Measurements from ENCODE around the gene TMEM254.

The TMEM254 gene

DNA sequence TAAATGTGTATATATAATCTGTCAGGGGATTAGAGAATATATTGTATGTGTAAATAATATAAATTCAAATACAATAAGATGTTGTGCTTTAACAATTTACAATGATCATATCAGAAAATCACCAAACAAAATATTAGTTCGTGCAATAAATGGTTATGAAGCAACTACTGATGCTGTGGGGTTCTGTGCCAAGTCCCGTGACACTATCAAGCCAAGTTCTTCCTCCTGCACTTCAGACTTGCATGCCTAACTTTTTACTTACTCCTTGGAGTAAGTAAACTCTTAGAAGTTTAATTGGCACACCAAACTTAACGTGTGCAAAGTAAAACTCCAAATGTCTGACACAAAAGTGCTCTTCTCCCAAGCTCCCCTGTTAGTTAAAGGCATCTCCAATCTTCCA is 26.5 kb upstream of the TMEM254 start:
- H3K9me3 ChIP-seq (ENCODE audit: control insufficient read depth, insufficient read depth, low read depth, low read length), result no peaks in the 10 kb centered on the region
- POLR2A ChIA-PET, result no interaction called here

DNA sequence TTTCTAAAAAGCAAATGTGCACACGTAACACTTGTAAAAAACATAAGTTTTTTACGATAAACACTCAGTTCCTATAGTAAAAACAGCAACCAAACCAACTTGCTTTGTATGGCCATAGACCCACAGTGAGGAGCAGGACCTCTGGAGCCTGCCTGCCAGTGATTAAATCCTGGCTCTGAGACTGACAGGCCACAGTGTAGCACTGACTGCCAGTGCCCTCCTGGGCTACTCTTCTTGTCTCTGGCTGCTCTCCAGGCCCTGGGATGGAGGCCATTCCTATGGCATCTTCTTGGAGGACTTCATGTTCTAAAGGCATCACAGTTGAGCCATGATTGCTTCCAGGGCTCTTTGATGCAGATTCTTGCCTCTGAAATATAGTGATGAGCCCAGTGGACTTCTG is 22.7 kb upstream of the TMEM254 start:
- no peaks in the 10 kb centered on the region for H3K36me3 ChIP-seq (ENCODE audit: control insufficient read depth in 2 of 2, insufficient read depth in 1 of 2, low read length in 2 of 2)
- H3K4me3 ChIP-seq (ENCODE audit: low read depth, low read length), result no peak overlapping the region
- no peaks in the 10 kb centered on the region for H3K9me3 ChIP-seq (ENCODE audit: control insufficient read depth, insufficient read depth, low read depth, low read length)
- ChIA-PET POLR2A (no interaction called here), CTCF (interaction anchor here (0.5 to 4.8 kb wide), 2 partner anchors 8 to 15 kb away, joined by 3 to 26 read pairs; no protein-coding TSS in a partner anchor)
- H3K27ac ChIP-seq (ENCODE audit: extremely low read depth, low read depth, low read length), result no peak overlapping the region
- TF ChIP-seq HOXD13 (CRISPR knock-in tag; IDR thresholded peaks at IDR 0.05; ENCODE audit: borderline replicate concordance), result no peak
- TF ChIP-seq, protein P1, sequence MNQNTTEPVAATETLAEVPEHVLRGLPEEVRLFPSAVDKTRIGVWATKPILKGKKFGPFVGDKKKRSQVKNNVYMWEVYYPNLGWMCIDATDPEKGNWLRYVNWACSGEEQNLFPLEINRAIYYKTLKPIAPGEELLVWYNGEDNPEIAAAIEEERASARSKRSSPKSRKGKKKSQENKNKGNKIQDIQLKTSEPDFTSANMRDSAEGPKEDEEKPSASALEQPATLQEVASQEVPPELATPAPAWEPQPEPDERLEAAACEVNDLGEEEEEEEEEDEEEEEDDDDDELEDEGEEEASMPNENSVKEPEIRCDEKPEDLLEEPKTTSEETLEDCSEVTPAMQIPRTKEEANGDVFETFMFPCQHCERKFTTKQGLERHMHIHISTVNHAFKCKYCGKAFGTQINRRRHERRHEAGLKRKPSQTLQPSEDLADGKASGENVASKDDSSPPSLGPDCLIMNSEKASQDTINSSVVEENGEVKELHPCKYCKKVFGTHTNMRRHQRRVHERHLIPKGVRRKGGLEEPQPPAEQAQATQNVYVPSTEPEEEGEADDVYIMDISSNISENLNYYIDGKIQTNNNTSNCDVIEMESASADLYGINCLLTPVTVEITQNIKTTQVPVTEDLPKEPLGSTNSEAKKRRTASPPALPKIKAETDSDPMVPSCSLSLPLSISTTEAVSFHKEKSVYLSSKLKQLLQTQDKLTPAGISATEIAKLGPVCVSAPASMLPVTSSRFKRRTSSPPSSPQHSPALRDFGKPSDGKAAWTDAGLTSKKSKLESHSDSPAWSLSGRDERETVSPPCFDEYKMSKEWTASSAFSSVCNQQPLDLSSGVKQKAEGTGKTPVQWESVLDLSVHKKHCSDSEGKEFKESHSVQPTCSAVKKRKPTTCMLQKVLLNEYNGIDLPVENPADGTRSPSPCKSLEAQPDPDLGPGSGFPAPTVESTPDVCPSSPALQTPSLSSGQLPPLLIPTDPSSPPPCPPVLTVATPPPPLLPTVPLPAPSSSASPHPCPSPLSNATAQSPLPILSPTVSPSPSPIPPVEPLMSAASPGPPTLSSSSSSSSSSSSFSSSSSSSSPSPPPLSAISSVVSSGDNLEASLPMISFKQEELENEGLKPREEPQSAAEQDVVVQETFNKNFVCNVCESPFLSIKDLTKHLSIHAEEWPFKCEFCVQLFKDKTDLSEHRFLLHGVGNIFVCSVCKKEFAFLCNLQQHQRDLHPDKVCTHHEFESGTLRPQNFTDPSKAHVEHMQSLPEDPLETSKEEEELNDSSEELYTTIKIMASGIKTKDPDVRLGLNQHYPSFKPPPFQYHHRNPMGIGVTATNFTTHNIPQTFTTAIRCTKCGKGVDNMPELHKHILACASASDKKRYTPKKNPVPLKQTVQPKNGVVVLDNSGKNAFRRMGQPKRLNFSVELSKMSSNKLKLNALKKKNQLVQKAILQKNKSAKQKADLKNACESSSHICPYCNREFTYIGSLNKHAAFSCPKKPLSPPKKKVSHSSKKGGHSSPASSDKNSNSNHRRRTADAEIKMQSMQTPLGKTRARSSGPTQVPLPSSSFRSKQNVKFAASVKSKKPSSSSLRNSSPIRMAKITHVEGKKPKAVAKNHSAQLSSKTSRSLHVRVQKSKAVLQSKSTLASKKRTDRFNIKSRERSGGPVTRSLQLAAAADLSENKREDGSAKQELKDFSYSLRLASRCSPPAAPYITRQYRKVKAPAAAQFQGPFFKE (tag by site-specific recombination; IDR thresholded peaks at IDR 0.05; ENCODE audit: borderline replicate concordance), result no peak
- no peaks in the 10 kb centered on the region for H3K4me1 ChIP-seq (ENCODE audit: control insufficient read depth, insufficient read depth, low read length)

More for the DNA sequence above, 26.5 kb upstream of the TMEM254 start:
- Histone ChIP-seq H3K4me3 (ENCODE audit: low read depth, low read length) (no peak overlapping the region), H3K27ac (ENCODE audit: extremely low read depth, low read depth, low read length) (no peak overlapping the region), H3K4me1 (ENCODE audit: control insufficient read depth, insufficient read depth, low read length) (no peaks in the 10 kb centered on the region), H3K36me3 (ENCODE audit: control insufficient read depth in 2 of 2, insufficient read depth in 1 of 2, low read length in 2 of 2) (no peaks in the 10 kb centered on the region)
- TF ChIP-seq ZNF24 (tag by site-specific recombination; IDR thresholded peaks at IDR 0.05) (no peak), ZNF350 (tag by site-specific recombination; IDR thresholded peaks at IDR 0.05) (no peak), ZNF624 (tag by site-specific recombination; IDR thresholded peaks at IDR 0.05) (no peak), HOXD13 (CRISPR knock-in tag; IDR thresholded peaks at IDR 0.05; ENCODE audit: borderline replicate concordance) (no peak), ZNF707 (tag by site-specific recombination; IDR thresholded peaks at IDR 0.05) (no peak), ZNF16 (tag by site-specific recombination; IDR thresholded peaks at IDR 0.05; ENCODE audit: low read depth) (no peak), ZNF776 (tag by site-specific recombination; IDR thresholded peaks at IDR 0.05; ENCODE audit: borderline replicate concordance) (no peak), OVOL3 (tag by site-specific recombination; IDR thresholded peaks at IDR 0.05) (no peak), ZIC2 (tag by site-specific recombination; IDR thresholded peaks at IDR 0.05) (no peak), ZNF140 (tag by site-specific recombination; IDR thresholded peaks at IDR 0.05) (no peak), BCL11B (tag by site-specific recombination; IDR thresholded peaks at IDR 0.05; ENCODE audit: low read depth) (no peak), ZNF211 (tag by site-specific recombination; IDR thresholded peaks at IDR 0.05; ENCODE audit: low read depth) (no peak), ZNF311 (tag by site-specific recombination; IDR thresholded peaks at IDR 0.05; ENCODE audit: borderline replicate concordance) (no peak)
- TF ChIP-seq, protein P2, sequence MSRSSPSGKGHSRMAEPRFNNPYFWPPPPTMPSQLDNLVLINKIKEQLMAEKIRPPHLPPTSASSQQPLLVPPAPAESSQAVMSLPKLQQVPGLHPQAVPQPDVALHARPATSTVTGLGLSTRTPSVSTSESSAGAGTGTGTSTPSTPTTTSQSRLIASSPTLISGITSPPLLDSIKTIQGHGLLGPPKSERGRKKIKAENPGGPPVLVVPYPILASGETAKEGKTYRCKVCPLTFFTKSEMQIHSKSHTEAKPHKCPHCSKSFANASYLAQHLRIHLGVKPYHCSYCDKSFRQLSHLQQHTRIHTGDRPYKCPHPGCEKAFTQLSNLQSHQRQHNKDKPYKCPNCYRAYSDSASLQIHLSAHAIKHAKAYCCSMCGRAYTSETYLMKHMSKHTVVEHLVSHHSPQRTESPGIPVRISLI (tag by site-specific recombination; IDR thresholded peaks at IDR 0.05), result no peak
- TF ChIP-seq, protein P3, sequence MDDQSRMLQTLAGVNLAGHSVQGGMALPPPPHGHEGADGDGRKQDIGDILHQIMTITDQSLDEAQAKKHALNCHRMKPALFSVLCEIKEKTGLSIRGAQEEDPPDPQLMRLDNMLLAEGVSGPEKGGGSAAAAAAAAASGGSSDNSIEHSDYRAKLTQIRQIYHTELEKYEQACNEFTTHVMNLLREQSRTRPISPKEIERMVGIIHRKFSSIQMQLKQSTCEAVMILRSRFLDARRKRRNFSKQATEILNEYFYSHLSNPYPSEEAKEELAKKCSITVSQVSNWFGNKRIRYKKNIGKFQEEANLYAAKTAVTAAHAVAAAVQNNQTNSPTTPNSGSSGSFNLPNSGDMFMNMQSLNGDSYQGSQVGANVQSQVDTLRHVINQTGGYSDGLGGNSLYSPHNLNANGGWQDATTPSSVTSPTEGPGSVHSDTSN (CRISPR knock-in tag; IDR thresholded peaks at IDR 0.05), result no peak
- TF ChIP-seq, protein P4, sequence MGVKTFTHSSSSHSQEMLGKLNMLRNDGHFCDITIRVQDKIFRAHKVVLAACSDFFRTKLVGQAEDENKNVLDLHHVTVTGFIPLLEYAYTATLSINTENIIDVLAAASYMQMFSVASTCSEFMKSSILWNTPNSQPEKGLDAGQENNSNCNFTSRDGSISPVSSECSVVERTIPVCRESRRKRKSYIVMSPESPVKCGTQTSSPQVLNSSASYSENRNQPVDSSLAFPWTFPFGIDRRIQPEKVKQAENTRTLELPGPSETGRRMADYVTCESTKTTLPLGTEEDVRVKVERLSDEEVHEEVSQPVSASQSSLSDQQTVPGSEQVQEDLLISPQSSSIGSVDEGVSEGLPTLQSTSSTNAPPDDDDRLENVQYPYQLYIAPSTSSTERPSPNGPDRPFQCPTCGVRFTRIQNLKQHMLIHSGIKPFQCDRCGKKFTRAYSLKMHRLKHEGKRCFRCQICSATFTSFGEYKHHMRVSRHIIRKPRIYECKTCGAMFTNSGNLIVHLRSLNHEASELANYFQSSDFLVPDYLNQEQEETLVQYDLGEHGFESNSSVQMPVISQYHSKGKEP (tag by site-specific recombination; IDR thresholded peaks at IDR 0.05), result no peak
- TF ChIP-seq, protein P5, sequence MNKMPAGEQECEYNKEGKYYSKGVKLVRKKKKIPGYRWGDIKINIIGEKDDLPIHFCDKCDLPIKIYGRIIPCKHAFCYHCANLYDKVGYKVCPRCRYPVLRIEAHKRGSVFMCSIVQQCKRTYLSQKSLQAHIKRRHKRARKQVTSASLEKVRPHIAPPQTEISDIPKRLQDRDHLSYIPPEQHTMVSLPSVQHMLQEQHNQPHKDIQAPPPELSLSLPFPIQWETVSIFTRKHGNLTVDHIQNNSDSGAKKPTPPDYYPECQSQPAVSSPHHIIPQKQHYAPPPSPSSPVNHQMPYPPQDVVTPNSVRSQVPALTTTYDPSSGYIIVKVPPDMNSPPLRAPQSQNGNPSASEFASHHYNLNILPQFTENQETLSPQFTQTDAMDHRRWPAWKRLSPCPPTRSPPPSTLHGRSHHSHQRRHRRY (tag by site-specific recombination; IDR thresholded peaks at IDR 0.05), result no peak
- TF ChIP-seq, protein P6, sequence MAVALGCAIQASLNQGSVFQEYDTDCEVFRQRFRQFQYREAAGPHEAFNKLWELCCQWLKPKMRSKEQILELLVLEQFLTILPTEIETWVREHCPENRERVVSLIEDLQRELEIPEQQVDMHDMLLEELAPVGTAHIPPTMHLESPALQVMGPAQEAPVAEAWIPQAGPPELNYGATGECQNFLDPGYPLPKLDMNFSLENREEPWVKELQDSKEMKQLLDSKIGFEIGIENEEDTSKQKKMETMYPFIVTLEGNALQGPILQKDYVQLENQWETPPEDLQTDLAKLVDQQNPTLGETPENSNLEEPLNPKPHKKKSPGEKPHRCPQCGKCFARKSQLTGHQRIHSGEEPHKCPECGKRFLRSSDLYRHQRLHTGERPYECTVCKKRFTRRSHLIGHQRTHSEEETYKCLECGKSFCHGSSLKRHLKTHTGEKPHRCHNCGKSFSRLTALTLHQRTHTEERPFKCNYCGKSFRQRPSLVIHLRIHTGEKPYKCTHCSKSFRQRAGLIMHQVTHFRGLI (tag by site-specific recombination; IDR thresholded peaks at IDR 0.05), result no peak
- CTCF ChIA-PET, result interaction anchor here (0.7 kb wide), 2 partner anchors 35 to 112 kb away, joined by 3 to 4 read pairs; no protein-coding TSS in a partner anchor

Data from HEK293 (cell line).